K562 (cell line): Measurements from ENCODE around the gene UBASH3B. TPM values are rescaled to one million over a fixed set of nuclear protein-coding genes. Genes with fewer than 3 reads are reported as not detected.
A peak's percentile ranks its signal among the peaks of the same experiment; 100 is the strongest.

ENCODE experiments used
- ATAC-seq: fragments of 200-7000 bp; cut with Tn5 transposase; 3 replicates; pipeline ENCODE4 v1.9.1; 2020; ENCODE audit warnings: moderate library complexity
- BruUV-seq: library from RNA; stranded (reverse); fragments of 400-500 nt; replicated peaks from 2 replicates; lab custom pipeline; 2021; lab: Mats Ljungman, UMichigan
- CTCF ChIA-PET: fragments of 300-600 bp; formaldehyde crosslinking; extraction: SDS; loops from one replicate; lab custom pipeline; 2021; ENCODE audit warnings: low intra/inter-chr PET ratio; lab: Yijun Ruan, JAX
- POLR2A ChIA-PET: fragments of 300-600, 350-650 bp; sonication (Branson Sonifier 250); formaldehyde crosslinking; extraction: SDS; loops from one replicate; lab custom pipeline; 2021; ENCODE audit warnings: antibody characterized with exemption, inconsistent platforms; lab: Yijun Ruan, JAX
- DNase-seq, 4 experiments: peaks; one replicate each; pipeline versions ENCODE4 v3.0.0 to v3.0.0-alpha.2; 2011 to 2018; ENCODE audit warnings: low spot score in 3 of 4, mixed read lengths in 3 of 4; ENCODE audit errors: extremely low read depth in 1 of 4
- FAIRE-seq: peaks from 2 replicates; lab custom pipeline; 2011; peaks lifted over from hg19 to GRCh38; lab: Jason Lieb, UNC
- H2AFZ ChIP-seq: 2 replicates; pipeline ENCODE4 v1.6.0; 2011; ENCODE audit warnings: low read depth, low read length, control low read depth, inconsistent platforms
- H3K27ac ChIP-seq: fragments of 200-600 bp; 3 replicates; pipeline ENCODE4 v1.8.0; 2011; ENCODE audit warnings: low read depth, mild to moderate bottlenecking, control low read depth, inconsistent platforms, low read length, moderate library complexity, mixed read lengths; ENCODE audit errors: extremely low read depth
- H3K27me3 ChIP-seq, 2 experiments: fragments of 300-600 bp in 1 of 2; 2 replicates in 1 of 2; 3 replicates in 1 of 2; pipeline versions ENCODE4 v1.6.0 to v1.8.0; 2011; ENCODE audit warnings: inconsistent platforms in 2 of 2, low read length in 2 of 2, mild to moderate bottlenecking in 1 of 2, mixed read lengths in 1 of 2, moderate library complexity in 1 of 2; ENCODE audit not compliant: control insufficient read depth in 2 of 2, insufficient read depth in 2 of 2
- H3K36me3 ChIP-seq: fragments of 300-600 bp; 3 replicates; pipeline ENCODE4 v1.8.0; 2011; ENCODE audit warnings: mild to moderate bottlenecking, low read length, inconsistent platforms; ENCODE audit not compliant: control insufficient read depth, insufficient read depth
- H3K4me1 ChIP-seq, 2 experiments: fragments of 200-600 bp in 1 of 2; replicated peaks in 1 of 2; 2 replicates in 1 of 2; 3 replicates in 1 of 2; pipeline versions ENCODE4 v1.5.1 to v1.8.0; 2011; ENCODE audit warnings: inconsistent platforms in 2 of 2, low read length in 2 of 2, mild to moderate bottlenecking in 1 of 2, mixed read lengths in 1 of 2, moderate library complexity in 1 of 2; ENCODE audit not compliant: control insufficient read depth in 2 of 2, insufficient read depth in 2 of 2
- H3K4me2 ChIP-seq: 2 replicates; pipeline ENCODE4 v1.6.1; 2011; ENCODE audit warnings: low read length, control low read depth, inconsistent platforms, mixed read lengths; ENCODE audit not compliant: insufficient read depth
- H3K4me3 ChIP-seq: fragments of 200-600 bp; sonication (generic), shearing (Covaris generic); 2 replicates; pipeline ENCODE4 v1.5.1; 2016; ENCODE audit warnings: control low read depth, inconsistent platforms
- H3K79me2 ChIP-seq: fragments of 200-600 bp; 3 replicates; pipeline ENCODE4 v1.8.0; 2011; ENCODE audit warnings: low read length, inconsistent platforms; ENCODE audit not compliant: control insufficient read depth, insufficient read depth
- H3K9ac ChIP-seq, 2 experiments: 2 replicates each; pipeline versions ENCODE4 v1.6.0 to v1.6.1; 2011; ENCODE audit warnings: low read depth in 2 of 2, low read length in 2 of 2, control low read depth in 1 of 2, inconsistent platforms in 1 of 2, mild to moderate bottlenecking in 1 of 2, mixed read lengths in 1 of 2; ENCODE audit not compliant: insufficient read depth in 1 of 2
- H3K9me1 ChIP-seq: one replicate; pipeline ENCODE4 v1.6.0; 2011; ENCODE audit warnings: inconsistent platforms, mild to moderate bottlenecking, low read length, moderate library complexity; ENCODE audit not compliant: control insufficient read depth, insufficient read depth
- H3K9me3 ChIP-seq: replicated peaks from 2 replicates; pipeline ENCODE4 v1.5.1; 2011; ENCODE audit warnings: low read depth, low read length, inconsistent platforms; ENCODE audit not compliant: control insufficient read depth, insufficient read depth
- H4K20me1 ChIP-seq: replicated peaks from 2 replicates; pipeline ENCODE4 v1.6.1; 2011; ENCODE audit warnings: low read length, inconsistent platforms, mixed read lengths; ENCODE audit not compliant: control insufficient read depth, insufficient read depth
- EGR1 ChIP-seq: fragments of 450-650 bp; conservative IDR thresholded peaks from 2 replicates; pipeline ENCODE4 v1.6.1; 2017; ENCODE audit warnings: mild to moderate bottlenecking
- HMBOX1 ChIP-seq: sonication (generic); IDR thresholded peaks from 2 replicates; pipeline ENCODE4 v1.6.1; 2016
- MAFK ChIP-seq: IDR thresholded peaks from 2 replicates; pipeline ENCODE4 v1.6.1; 2011; ENCODE audit warnings: low read length, improper control_type of control experiment
- POLR3G ChIP-seq: IDR thresholded peaks from 2 replicates; pipeline ENCODE4 v1.6.1; 2011; ENCODE audit not compliant: insufficient read length, insufficient replicate concordance; ENCODE audit errors: extremely low read depth
- ZNF41 ChIP-seq: fragments of 250-450 bp; sonication (Bioruptor Pico); conservative IDR thresholded peaks from 2 replicates; pipeline ENCODE4 v1.4.0; 2020; ENCODE audit warnings: mild to moderate bottlenecking
- WGBS: fragments of 100-300 bp; shearing (Covaris generic); methylation state at CpG from one replicate; pipeline ENCODE4 v1.1.6; 2016; ENCODE audit warnings: low coverage, mixed read lengths; ENCODE audit not compliant: insufficient coverage; ENCODE audit errors: missing lambda C conversion rate; 5-methylcytosine and 5-hydroxymethylcytosine counted together
- in situ Hi-C: fragments of 300-500 bp; cut with MboI; formaldehyde crosslinking; loops from 4 replicates; pipeline ENCODE4 v1.15.0; 2018; ENCODE audit warnings: inconsistent platforms, mixed read lengths
- intact Hi-C: fragments of 100-400 bp; cut with micrococcal nuclease; formaldehyde crosslinking; loops from 2 replicates; pipeline ENCODE4 v1.14.2; 2022
- polyA plus RNA-seq, 8 experiments: library from polyadenylated mRNA; depleted of rRNA in 4 of 8; stranded (reverse) in 5 of 8; unstranded in 3 of 8; fragments of >200 nt; fragmentation: Nextera tagmentation in 2 of 8; fragmentation: Illumina TruSeq in 1 of 8; extraction: Ambion mirVana in 2 of 8; extraction: Trizol in 1 of 8; gene quantifications; 2 replicates each; pipeline versions ENCODE4 v1.2.1 to v1.2.3, GENCODE V29; 2011 to 2014; ENCODE audit warnings: inconsistent platforms in 1 of 8, missing spikeins in 1 of 8
- total RNA-seq, 7 experiments: library from RNA; depleted of rRNA in 6 of 7; stranded (reverse); fragments of >200 nt in 6 of 7; fragmentation: Illumina TruSeq in 2 of 7; extraction: Trizol in 2 of 7; gene quantifications; 2 replicates each; pipeline versions ENCODE4 v1.2.1 to v1.2.3, GENCODE V29; 2011 to 2021; ENCODE audit warnings: low replicate concordance in 1 of 7

The UBASH3B gene
- total and polyA plus RNA-seq, 9 of the 15 experiments (the other 6 are each of a cell fraction or from before 2014, with no cell fraction given), result 0.01 to 0.31 (median 0.08) TPM; not detected in 2

DNA sequence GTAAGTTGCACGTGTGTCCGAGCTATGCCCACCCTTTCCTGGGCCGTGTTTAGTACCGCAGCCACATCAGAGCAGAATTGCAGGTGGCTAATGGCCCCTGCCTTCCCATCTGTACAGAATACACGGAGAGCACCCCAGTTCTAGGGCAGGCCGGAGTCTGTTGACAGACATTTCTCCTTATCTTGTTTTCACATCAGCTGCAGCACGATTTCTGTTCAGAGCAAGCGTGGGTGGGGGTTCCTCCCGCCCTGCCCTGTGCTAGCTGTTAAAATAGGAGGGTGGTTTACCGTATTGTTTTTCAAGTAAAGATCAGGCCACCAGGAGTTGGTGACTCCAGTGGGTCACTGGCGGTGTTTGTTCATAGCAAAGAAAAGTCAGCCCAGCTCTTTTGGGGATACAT is 41.1 kb downstream of the UBASH3B start:
- peaks cover 0 to 21% of the 10 kb centered on the region in 2 experiments; a peak in 2 of 5 replicates for H3K27me3 ChIP-seq
- WGBS, result 3% methylated on average over 11 of the region's 11 CpGs
- no peak overlapping the region for H3K9ac ChIP-seq
- no peak overlapping the region for H3K4me3 ChIP-seq
- H3K36me3 ChIP-seq, result no peaks in the 10 kb centered on the region
- H4K20me1 ChIP-seq, result no peaks in the 10 kb centered on the region
- POLR2A ChIA-PET, result no interaction called here
- H3K27ac ChIP-seq, result no peak overlapping the region
- no peak for ATAC-seq
- in situ Hi-C loops (no loop called here), intact Hi-C loops (no loop called here)
- peak; percentile 43; the same call in 1 of the 2 replicates for TF ChIP-seq EGR1
- TF ChIP-seq POLR3G, result no peak
- BruUV-seq, result no TSS peak
- H3K9me3 ChIP-seq, result no peaks in the 10 kb centered on the region
- no peak overlapping the region for H3K4me2 ChIP-seq
- CTCF ChIA-PET, result no interaction called here
- no peaks in the 10 kb centered on the region for H3K9me1 ChIP-seq
- H3K79me2 ChIP-seq, result no peaks in the 10 kb centered on the region
- H2AFZ ChIP-seq, result no peak overlapping the region
- H3K4me1 ChIP-seq, result no peaks in the 10 kb centered on the region; a peak in 2 of 5 replicates
- no peak for FAIRE-seq
- peak; percentile 2 to 23 (median 15) for DNase-seq

DNA sequence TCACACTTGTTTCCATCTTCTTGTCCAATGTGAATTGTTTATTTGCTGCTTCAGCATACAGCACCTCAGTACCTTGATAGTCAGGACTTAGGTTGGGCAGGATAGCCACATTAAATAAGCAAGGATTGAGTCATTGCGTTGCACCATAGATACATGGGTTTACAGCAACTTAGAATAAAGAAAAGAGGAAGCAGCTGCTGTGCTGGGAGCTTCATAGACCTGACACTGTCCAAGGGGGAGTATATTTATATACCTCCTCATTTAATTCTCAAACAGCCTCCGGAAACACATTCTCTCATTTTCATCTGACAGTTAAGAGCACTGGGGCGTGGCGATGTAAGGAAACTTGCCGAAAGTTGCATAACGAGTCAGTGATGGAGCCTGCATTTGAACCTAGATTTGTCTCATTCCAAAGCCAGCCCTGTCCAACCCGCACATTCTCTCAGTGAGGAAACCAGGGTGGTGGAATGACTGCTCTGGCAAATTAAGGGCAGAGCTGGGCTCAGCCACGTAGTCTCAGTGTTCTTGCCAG is 42.2 kb downstream of the UBASH3B start:
- Histone ChIP-seq H3K9me1 (no peaks in the 10 kb centered on the region), H3K4me1 (no peaks in the 10 kb centered on the region; a peak in 2 of 5 replicates), H3K9ac (no peak overlapping the region), H3K27ac (no peak overlapping the region), H3K9me3 (no peaks in the 10 kb centered on the region), H3K27me3 (peaks cover 0 to 22% of the 10 kb centered on the region in 2 experiments; a peak in 2 of 5 replicates), H3K79me2 (no peaks in the 10 kb centered on the region), H3K4me2 (no peak overlapping the region), H3K36me3 (no peaks in the 10 kb centered on the region), H3K4me3 (no peak overlapping the region), H4K20me1 (no peaks in the 10 kb centered on the region), H2AFZ (no peak overlapping the region)
- BruUV-seq, result no TSS peak
- FAIRE-seq (no peak), ATAC-seq (no peak), DNase-seq (no peak)
- CTCF ChIA-PET, result no interaction called here
- WGBS, result 0% methylated on average over 8 of the region's 8 CpGs
- POLR2A ChIA-PET, result no interaction called here
- in situ Hi-C loops, result no loop called here
- intact Hi-C loops, result no loop called here
- TF ChIP-seq HMBOX1, result no peak
- TF ChIP-seq MAFK, result no peak
- no peak for TF ChIP-seq ZNF41
